HG03064 (cell line): Measurements from ENCODE around the gene ZHX3.

Experiments used
- ATAC-seq: cut with Tn5 transposase; IDR thresholded peaks from one replicate; pipeline ENCODE4 v1.9.1; 2021; ENCODE audit warnings: low read depth; ENCODE audit not compliant: unreplicated experiment

Gene ZHX3

DNA sequence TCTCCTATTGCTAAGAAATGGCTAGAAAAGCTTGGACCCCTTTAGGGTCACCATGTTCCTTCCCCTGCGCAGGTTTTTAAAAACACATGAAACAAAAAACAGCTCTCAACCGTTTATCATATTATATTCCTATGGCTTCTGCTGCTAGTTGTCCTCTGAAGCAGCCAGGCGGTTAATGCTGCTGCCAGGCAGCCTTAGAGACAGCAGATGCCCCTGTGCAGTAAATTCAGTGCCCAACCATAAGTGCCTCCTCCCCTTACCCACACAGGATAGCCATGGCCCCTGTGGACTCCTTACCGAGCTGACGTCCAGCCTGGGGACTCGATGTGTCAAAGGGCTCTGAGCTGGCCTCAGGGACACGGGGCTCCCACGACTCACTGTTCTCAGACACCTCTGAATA lies 115.8 kb downstream of the ZHX3 start:
- ATAC-seq: no peak

DNA sequence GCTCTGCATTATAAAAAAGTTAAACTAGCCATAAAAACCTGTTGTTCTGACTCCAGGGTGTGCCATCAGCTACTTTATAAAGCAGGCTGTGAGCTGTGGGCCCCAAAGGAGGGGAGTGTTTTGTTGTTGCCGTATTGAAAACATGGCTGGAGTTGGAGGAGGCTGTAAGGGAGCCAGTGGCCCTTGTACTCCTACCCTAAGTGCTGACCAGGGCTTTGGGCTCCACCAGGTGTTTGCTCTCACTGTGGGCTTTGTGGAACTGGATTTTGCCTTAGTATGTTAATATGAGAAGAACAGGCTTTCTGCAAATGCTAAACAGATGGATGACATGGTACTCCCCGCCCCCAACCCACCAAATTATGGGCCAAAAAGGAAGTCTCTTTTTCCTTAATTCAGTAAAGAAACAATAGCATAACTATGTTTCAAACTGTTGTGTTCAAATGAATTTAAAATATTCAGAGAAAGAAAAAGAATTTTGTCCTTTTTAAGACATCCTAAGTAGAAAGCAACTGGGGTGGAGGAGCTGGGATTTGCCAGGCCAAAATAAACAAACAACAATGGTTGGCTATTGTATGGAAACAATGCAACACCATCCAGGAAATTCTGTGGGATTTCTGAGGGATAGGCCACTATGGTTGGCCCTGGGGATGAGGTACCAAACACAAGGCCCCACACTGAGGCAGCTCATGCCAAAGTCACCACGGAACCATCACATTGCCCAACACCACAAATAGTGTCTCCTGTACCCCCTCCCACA lies 116.9 kb downstream of the ZHX3 start:
- ATAC-seq: no peak

DNA sequence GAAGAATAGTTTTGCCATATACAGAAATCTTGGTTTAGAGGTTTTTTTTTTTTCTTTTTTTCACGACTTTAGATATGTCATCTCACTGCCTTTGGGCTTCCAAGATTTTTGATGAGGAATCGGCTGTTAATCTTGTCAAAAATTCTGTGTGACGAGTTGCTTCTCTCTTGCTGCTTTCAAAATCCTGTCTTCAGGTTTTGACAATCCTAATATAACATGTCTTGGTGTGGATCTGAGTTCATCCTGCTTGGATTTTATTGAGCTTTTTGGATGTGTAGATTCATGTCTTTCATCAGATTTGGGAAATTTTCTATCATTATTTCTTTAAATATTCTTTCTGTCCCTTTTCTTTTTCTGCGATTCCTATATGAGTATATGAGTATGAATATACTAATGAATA lies 119.1 kb downstream of the ZHX3 start:
- ATAC-seq: no peak

DNA sequence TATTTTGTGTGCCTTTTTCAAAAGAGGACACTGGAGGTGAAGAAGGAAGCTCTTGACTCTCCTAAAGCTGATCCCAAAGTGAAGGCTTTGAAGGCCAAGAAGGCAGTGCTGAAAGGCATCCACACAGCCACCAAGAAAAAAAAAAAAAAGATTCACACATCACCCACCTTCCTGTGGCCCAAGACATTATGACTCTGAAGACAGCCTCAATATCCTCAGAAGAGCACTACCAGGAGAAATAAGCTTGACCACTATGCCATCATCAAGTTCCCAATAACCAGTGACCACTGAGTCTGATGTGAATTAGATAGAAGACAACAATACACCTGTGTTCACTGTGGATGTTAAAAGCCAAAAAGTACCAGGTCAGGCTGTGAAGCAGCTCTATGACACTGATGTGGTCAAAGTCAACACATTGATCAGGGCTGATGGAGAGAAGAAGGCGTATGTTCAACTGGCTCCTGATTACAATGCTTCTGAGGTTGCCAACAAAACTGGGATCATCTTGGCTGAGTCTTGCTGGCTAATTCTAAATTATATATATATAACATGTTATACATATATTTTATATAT lies 120.8 kb downstream of the ZHX3 start:
- ATAC-seq: no peak

DNA sequence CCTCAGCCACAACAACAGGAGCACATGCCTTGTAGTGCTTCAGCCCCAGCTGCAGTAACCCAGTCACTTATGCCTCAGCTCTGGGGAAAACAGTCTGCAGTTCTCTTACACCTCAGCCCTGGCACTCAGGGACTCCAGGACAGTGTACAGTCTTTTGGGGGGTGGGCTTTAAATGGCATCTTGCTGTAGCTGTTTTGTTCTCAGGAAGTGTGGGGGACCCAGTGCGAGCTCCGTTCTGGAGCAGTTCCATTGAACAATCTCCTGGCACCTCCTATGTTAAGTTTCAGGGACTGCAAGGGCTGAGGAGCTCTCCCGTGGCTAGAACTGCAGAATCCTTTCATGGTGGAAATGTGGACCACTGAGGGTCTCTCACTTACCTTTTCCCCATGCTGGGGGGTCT lies 125.0 kb downstream of the ZHX3 start:
- no peak for ATAC-seq

DNA sequence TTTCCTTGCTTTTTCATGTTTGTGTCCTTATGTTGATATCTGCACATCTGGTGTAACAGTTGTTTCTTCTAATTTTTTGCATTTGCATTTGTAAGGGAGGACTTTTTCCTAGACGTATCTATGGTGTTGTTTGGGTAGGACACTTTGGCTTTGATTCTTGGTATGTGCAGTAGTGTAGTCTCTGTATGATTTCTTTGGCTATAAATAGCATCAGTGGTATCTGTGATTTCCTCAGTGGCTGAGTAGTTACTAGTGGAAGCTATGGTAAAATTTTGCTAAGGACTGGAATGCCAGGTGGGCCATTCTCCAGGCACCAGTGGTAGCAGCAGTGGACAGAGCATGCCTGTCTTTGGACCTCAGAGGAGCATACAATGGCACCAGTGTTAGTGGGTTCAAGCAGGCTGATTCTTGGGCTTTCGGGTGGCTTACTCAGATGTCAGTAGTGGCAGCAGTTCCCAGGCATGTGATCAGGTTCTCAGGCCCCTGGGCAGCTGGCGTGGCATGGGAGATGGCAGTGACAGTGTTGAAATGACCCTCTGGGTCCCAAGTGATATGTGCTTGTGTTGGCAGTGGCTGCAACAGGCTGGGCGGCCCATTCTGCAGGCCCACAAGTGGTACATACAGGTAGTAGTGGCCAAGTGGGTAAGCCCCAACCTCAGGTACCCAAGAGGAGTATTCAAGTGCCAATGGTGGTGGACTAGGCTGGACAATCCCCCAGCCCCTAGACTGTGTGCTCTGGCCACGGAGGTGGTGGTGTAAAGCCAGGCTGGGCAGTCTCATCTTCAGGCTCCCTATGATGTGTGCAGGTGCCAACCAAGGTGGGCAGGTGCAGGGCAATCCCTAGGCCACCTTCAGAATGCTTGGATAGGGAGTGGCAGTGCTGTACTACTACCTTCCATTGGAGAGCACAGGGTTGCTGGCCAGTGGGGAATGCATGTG lies 125.7 kb downstream of the ZHX3 start:
- no peak for ATAC-seq

DNA sequence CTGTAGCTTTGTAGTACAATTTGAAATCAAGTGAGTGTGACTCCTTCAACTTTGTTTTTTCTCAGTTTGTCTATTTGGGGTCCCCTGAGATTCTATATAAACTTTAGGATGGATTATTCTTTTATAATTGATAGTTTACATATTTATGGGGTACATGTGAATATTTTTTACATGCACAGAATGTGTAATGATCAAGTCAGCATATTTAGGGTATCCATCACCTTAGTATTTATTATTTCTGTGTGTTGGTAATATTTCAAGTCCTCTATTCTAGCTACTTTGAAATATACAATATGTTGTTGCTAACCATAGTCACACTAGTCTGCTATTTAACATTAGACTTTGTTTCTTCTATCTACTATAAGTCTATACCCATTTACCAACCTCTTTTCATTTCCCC lies 129.9 kb downstream of the ZHX3 start:
- ATAC-seq: no peak

DNA sequence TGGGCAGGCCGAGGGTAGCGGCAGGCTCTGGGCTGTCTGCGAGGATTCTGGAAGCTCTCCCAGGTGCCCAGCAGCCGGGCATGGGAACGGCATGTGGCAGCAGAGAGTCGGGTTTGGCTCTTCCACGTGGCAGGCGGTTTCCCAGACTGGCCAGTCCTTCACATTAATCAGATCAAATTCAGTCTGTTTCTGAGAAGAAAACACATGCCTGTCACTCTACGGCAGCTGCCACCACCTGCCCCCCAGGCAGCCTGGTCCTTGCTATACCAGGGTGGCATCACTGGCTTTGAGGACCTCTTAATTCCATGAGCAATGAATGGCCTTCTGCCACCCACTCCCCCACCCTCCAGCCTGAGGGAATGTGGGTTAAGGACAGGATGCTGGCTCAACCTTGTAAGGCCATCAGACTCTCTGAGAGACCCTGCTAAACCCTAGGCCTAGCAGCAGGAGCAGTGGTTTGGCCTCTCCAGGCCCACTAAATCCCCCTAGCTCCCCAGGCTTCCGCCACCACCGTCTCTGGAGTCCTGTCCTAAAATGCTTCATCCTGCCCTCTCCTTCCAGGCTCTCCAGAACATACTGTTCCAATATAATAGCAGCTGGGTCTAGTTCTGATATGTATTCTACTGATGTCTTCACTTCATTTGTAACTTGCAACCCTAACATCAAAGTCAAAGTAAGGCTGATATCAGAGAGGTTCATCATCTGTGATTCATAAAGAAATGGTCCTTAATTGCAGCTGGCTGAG lies 132.3 kb downstream of the ZHX3 start:
- ATAC-seq: no peak

DNA sequence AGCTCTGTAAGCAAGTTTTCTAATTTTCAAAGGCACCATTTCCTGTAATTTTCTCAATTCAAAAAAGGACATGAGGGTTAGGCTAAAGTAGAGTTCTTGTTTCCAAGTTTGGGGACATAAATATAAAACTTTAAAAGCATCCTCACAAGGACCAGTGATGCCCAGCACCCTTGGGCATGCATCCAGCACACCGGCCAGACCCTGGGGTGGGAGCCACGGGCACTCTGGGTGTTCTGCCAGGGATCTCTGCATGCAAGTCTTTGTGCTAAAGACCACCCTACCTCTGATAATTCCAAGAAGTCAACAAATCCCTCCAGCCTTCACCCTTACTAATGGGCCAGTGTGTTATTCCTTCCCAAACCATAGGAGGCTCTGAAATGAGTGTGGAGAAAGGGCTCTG lies 133.7 kb downstream of the ZHX3 start:
- ATAC-seq: no peak

DNA sequence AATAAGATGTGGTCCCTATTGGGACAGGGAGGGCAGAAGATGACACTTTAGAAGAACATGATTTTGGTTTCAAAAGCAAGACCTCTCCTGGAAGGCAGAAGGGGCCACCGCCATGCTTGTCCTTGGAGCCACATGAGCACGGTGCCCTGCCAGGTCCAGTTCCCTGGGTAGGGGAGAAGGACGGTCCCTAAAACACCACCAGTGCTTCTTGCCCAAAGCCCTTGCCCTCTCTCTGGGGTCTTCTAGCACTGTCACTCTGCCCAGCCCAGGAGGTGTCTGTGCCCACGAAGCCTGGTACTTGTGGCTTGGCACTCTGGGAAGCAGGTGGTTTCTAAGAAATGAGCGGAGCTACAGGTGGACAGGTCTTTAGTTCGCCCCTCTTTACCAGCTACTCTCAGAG lies 134.1 kb downstream of the ZHX3 start:
- no peak for ATAC-seq

DNA sequence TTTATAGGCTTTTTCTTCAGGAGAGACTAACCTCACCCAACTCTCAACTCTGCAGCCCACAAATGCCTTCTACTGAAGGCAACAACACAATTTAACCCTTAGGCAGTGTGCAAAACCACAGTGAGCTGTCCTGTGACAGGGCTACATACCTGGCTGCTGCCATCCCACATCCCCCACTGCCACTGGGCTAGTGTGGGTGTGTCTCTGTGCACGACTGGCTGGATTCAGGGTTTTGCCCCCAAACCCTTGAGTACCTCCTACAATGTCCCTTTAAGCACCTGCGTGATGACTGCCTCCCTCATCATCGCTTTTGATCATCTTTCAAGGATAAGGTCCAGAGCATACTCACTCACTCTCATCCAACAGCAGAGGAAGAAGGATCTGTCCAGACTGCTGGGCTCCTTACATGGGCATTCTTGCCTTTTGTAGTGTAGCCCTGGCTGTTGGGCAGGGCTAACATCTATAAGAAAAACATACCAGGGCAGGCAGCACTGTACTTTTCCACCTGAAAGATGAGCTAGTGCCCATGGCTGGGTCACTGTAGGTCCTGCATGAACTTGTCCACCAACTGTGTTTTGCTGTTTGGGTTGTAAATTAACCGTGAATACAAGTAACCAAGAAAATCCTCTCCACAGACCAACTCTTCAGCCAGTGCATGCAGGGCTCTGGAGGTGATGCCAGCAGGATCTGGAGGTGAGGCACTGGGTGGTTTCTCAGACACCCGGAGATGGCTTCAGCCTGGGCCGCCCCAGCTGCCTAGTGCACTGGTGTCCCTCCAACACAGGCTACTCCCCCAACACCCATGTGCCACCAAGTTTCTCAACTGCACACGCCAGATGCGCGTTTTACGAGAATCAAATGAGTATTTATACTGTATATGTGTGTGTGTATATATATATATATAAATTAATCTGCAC lies 135.0 kb downstream of the ZHX3 start:
- ATAC-seq: no peak

DNA sequence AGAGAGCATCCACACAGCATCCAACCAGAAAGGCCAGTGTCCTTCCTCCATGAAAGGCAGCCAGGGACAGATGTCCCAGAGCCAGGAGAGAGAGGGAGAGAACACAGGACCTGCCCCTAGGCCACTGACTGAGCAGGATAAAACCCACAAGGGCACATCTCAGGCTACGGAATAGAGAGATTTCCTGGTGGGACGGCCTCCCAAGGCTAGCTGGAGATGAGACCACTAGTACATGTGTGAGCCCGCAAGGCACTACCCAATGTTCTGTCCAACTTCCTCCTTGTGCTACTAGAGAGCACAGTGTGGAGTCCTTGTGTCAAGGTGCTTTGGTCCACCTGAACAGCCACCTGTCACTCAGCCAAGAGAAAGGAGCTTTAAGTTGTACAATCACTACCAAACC lies 136.0 kb downstream of the ZHX3 start:
- ATAC-seq: no peak

DNA sequence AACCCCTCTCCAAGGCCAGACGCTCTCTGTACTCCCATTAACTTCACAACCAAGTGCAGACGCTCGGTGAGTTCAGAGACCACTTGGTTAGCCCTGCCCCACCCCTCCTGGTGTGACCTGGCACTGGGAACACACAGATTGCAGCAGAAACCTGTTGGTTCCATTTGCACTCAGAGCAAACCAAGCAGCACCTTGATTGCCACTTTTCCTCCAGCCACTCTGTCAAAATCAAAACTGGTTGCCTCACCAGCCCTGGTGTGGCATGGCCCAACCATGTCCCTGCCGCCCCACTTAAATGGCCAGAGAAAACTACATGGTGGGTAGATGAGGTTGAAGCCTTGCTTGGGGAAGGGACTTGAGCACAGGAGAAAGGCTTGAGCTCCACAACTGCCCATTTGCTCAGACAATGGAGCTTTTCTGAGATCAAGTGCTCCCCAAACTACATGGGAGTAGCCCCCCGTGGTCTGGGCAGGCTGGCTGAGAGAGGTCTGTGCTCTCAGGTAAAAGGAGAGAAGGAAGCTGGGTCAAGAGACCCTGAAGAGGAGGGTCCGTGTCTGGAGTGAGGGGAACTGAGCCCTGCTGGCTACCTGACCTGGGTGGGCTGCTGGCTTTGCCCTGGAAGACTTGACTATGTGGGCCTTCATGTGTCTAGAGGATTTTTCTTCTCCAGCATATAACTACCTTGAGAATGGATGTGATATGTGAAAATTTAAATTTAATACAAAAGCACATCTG lies 136.8 kb downstream of the ZHX3 start:
- ATAC-seq: no peak

DNA sequence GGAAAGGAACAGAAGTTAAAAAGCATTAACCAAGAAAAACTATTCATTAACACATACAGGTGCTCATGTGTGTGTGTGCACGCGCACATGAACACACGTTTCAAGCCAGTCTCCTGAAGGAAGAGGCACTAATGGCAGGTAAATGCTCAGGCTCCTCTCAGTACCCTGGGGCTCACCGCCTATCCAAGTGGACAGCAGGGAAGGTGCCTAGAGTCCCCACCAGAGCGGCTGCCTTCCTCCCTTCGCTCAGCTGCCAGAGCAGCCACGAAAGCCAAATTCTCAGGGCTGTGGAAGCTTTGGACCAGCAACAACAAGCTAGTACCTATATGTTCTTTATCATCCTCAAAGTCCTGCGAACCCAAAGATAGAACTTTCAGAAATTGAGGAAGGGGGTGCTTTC lies 137.6 kb downstream of the ZHX3 start:
- ATAC-seq: no peak

DNA sequence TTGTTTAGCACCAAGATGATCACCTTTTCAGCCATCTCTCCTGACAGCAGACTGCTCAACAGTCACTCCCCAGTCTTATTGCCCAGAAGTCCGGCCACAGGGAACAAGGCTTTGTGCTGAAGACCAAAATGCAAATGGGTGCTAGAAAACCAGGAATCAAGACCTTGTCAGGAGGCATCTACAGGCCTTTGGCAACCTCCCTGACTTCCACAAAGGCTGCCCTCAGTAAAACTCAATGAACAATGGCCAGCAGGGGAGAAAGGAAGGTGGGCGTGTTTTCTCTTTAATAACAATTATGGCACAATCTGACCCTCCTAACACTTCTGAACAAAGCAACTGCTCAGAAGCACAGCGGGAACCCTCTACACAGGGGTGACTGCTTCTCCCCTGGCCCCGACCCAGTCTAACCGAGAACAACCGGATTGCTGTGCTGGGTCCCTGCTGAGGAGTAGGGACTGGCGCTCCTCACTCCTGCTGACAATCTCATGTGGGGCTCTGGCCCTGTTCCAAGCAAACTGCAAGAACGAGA lies 138.6 kb downstream of the ZHX3 start:
- no peak for ATAC-seq

DNA sequence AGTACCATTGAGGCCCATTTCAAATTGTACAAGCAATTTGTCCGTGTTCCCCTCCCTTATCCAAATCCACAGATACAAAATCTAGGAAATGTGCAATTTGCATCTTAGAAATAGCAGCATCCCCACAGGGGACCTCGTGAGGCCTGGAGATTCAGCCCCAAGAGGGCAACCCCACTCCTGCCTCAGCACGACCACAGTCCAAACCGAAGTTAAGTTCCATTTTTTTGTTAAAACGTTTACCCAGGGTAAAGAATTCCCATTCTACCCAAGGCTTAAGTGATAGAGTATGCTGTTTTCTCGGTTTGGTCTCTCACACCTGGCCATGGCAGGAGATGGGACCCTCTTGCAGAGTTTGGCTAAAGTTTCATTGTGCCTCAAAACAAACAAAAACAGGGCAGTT lies 139.0 kb downstream of the ZHX3 start:
- no peak for ATAC-seq

DNA sequence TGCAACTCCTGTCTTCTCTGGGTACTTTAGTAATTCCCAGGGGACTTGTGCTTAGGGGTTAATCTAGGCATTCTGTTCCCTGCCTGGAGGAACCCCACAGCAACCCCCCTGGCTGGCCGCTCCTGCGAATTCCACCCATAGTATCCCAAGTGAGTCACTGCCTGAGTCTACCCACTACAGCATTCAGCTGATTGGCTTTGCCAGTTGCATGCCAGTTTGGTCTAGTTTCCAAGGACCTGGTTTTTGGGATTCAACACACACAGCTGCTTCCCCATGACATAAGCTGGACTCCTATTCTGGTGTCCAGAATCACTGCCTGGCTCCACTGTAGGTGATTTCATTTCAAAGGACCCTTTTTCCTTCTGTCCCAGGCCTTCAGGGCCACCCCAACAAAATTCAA lies 139.9 kb downstream of the ZHX3 start:
- no peak for ATAC-seq

DNA sequence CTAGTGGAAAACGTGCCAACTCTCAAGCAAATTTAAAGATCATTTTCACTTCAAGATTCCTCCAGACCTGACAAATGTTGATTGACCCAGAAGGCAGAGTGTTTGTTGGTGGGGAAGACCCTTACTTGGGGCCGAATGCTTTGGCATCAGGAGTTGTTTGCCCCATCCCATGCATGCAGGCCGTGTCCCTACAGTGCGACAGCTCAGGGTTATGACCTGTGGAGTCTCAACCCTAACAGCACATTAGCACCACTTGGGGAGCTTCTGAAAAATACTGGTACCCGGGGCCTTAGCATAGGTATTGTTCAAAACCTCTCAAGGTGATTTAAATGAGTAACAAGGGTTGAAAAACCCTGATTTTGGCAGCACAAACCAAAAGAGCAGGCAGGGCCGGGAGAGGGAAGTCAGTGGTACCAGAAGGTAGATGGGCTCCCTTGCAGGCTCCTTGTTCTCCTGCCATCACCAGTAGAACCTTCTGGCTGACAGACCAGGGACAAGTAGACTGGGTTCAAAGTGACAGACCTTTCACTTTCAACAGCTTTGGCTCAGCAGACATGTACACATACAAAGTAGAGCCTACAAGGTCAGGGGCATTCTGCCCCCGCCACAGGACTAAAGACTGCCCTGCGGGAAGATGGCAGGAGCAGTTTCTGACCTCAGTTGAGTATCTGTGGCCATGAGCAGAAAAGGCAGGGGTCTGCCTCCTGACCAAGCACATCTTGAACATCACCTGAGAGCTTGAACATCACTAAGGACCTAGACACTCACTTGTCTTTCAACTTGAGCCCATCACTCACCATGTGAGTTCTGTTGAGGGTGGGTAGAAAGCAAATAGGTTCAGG lies 140.6 kb downstream of the ZHX3 start:
- ATAC-seq: no peak
